ENCODE data around the gene PCDHGA11. TPM values are rescaled to one million over a fixed set of nuclear protein-coding genes. Genes with fewer than 3 reads are reported as not detected.
"Not testable (repeated sequence)": the region's sequence is repeated elsewhere in the genome, so short reads cannot be mapped to it uniquely, and the experiment has no call there.

Gene PCDHGA11
- total RNA-seq, 1 donor from 2014 or later, result 1.9 TPM

- no peak for ATAC-seq
These were observed 21.1 kb upstream of the PCDHGA11 start for GRCh38 chr5:141399555-141400258.

- no peak for ATAC-seq
These were observed 18.2 kb upstream of the PCDHGA11 start, which contains the start of gene PCDHGA9 for GRCh38 chr5:141402553-141403243. PCDHGA9 (plus strand) TSS chr5:141402778; CDS start chr5:141402953, 175 bp downstream.

- no peak for ATAC-seq
These were observed 17.5 kb upstream of the PCDHGA11 start for GRCh38 chr5:141403387-141403786.

- peak; percentile 50 for ATAC-seq
These were observed 12.9 kb upstream of the PCDHGA11 start, which contains the start of gene PCDHGB6 for GRCh38 chr5:141407790-141408505. PCDHGB6 (plus strand) TSS chr5:141408021; CDS start chr5:141408203, 182 bp downstream.

- no peak for ATAC-seq
These were observed 11.1 kb upstream of the PCDHGA11 start for GRCh38 chr5:141409598-141410306.

- no peak for ATAC-seq
These were observed 9.3 kb upstream of the PCDHGA11 start for GRCh38 chr5:141411575-141411974.

GRCh38 chr5:141412854-141413539, 7.9 kb upstream of the PCDHGA11 start, which contains the start of gene PCDHGA10:
PCDHGA10 (plus strand) TSS chr5:141412987; CDS start chr5:141413176, 189 bp downstream.
- ATAC-seq, result peak; percentile 78

GRCh38 chr5:141413540-141414069, 7.2 kb upstream of the PCDHGA11 start:
- ATAC-seq, result no peak

- not testable (repeated sequence) for ATAC-seq
These were observed 6.1 kb upstream of the PCDHGA11 start for GRCh38 chr5:141414548-141415274.

- not testable (repeated sequence) for ATAC-seq
These were observed 5.6 kb upstream of the PCDHGA11 start for GRCh38 chr5:141415275-141415618.

GRCh38 chr5:141417494-141418172, 3.2 kb upstream of the PCDHGA11 start, which contains the start of gene PCDHGB7:
PCDHGB7 (plus strand) TSS chr5:141417677; CDS start chr5:141417860, 183 bp downstream.
- peak; percentile 75 for ATAC-seq

- ATAC-seq, result no peak
These were observed 1.6 kb upstream of the PCDHGA11 start for GRCh38 chr5:141419074-141419880.

GRCh38 chr5:141421489-141421855, 621 bp downstream of the PCDHGA11 start:
- ATAC-seq, result no peak

GRCh38 chr5:141422742-141423291, 2.0 kb downstream of the PCDHGA11 start:
- no peak for ATAC-seq

- no peak for ATAC-seq
These were observed 7.1 kb downstream of the PCDHGA11 start for GRCh38 chr5:141427783-141428426.

GRCh38 chr5:141430332-141431113, 9.7 kb downstream of the PCDHGA11 start, which contains the start of gene PCDHGA12:
PCDHGA12 (plus strand) TSS chr5:141430507; CDS start chr5:141430760, 253 bp downstream.
- ATAC-seq, result no peak

GRCh38 chr5:141431286-141431685, 10.4 kb downstream of the PCDHGA11 start:
- no peak for ATAC-seq
